SK-N-MC (cell line): ENCODE data around the gene C11orf54.

Experiments used
- EZH2 ChIP-seq: fragments of 200-600 bp; sonication (generic); IDR thresholded peaks from one replicate; pipeline ENCODE4 v1.6.1; 2017; ENCODE audit warnings: antibody characterized with exemption
- FOXP2 ChIP-seq: optimal IDR thresholded peaks from 2 replicates; pipeline ENCODE3; 2011; ENCODE audit warnings: mild to moderate bottlenecking, moderate library complexity; ENCODE audit not compliant: insufficient read depth; ENCODE audit errors: extremely low read length, control extremely low read depth
- POLR2AphosphoS5 ChIP-seq: IDR thresholded peaks from 2 replicates; pipeline ENCODE4 v1.6.1; 2012; ENCODE audit warnings: mild to moderate bottlenecking, low read depth, low read length, borderline replicate concordance

- TF ChIP-seq POLR2AphosphoS5 (no peak), EZH2 (no peak), FOXP2 (no peak)
Measured at GRCh38 chr11:93697611-93698010, 43.9 kb upstream of the C11orf54 start.
